ENCODE measurements around the gene ENTPD8.
"Not testable (repeated sequence)": the region's sequence is repeated elsewhere in the genome, so short reads cannot be mapped to it uniquely, and the experiment has no call there.

ENTPD8 gene

GRCh38 chr9:137428841-137429545 is 12.2 kb downstream of the ENTPD8 start:
- no peak for DNase-seq

- no peak for DNase-seq
These were observed 12.9 kb downstream of the ENTPD8 start for GRCh38 chr9:137428311-137428630.

DNA sequence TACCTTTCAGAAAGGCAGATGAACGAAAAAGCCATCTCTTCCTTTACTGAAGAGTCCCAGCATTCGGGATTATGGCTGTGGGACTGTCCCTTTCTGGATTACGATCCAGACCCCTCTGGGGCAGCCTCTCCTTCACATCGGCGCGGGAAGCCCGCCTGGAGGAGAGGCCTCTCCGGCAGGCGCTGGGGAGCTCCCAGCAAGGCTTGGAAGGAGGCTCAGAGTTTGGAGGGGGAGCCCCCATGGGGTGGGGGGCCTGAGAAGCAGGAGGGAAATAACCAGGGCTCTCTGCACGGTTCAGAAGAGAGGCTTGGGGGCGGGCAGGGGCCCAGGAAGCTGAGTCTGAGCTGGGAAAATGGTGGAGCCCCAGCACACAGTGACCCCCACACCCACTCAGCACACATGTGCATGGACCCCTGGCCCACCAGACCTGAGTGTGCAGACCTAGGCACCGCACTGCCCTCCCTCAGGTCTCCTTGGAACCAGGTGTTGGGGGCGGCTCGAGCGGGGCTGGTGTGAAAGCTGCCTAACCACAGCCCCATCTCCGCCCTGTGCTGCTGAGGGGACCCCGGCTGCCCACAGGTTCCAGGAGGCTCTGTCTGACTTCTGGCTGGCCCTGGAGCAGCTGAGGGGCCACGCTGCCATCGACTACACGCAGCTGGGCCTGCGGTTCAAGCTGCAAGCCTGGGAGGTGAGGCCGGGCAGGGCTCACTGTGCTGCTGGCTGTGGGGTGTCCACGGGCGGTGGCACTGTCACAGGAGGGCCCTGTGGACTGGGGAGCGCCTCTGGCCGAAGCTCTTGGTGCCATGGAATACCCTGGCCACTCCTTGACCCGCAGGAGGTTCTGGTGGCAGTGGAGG is 13.5 kb downstream of the ENTPD8 start:
- no peak for DNase-seq

GRCh38 chr9:137426018-137426681 is 15.0 kb downstream of the ENTPD8 start:
- DNase-seq: no peak

- no peak for DNase-seq
These were observed 17.5 kb downstream of the ENTPD8 start for GRCh38 chr9:137423514-137424291.

GRCh38 chr9:137422604-137423513 is 18.3 kb downstream of the ENTPD8 start, which contains the start of the genes EXD3 and NOXA1:
TSS of gene EXD3 (minus strand) at chr9:137423162. CDS start at chr9:137395357, 27,805 bp downstream.
TSS of gene NOXA1 (plus strand) at chr9:137423393. CDS start at chr9:137423530, 137 bp downstream.
- peak; percentile 90 for DNase-seq

DNA sequence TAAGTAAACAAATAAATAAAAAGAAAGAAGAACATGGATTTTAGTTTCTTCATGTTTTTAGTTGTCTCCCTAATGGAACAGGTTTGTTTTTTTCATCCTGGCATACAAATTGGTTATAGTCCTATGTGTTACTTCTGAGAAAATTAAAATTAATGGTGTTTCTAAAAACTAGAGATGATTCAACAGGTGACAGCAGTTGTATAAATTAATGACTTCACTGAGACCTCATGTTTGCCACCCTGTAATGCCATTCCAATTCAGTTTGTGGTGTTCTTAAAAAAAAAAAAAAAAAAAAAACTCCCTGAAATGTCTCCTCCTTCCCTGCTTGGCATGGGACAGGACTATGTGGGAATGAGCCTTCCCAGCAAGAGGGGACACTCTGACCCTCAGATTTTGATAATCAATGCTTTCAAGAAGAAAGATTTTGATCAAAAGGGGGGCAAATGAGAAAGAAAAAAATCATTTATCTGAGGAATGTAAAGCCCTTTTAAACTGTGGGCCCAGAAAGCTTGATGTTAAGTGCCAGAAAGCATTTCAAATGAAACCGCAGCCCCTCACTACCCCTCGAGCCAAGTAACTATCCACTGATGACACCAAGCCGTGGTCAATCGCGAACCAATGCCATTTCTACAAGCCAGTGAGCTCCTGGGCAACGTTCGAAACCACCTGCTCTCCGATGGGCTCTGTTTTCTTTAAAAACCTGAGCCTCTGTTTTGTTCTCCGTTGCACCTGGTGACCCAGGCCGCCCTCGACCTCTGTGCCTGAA is 19.1 kb downstream of the ENTPD8 start:
- no peak for DNase-seq

DNA sequence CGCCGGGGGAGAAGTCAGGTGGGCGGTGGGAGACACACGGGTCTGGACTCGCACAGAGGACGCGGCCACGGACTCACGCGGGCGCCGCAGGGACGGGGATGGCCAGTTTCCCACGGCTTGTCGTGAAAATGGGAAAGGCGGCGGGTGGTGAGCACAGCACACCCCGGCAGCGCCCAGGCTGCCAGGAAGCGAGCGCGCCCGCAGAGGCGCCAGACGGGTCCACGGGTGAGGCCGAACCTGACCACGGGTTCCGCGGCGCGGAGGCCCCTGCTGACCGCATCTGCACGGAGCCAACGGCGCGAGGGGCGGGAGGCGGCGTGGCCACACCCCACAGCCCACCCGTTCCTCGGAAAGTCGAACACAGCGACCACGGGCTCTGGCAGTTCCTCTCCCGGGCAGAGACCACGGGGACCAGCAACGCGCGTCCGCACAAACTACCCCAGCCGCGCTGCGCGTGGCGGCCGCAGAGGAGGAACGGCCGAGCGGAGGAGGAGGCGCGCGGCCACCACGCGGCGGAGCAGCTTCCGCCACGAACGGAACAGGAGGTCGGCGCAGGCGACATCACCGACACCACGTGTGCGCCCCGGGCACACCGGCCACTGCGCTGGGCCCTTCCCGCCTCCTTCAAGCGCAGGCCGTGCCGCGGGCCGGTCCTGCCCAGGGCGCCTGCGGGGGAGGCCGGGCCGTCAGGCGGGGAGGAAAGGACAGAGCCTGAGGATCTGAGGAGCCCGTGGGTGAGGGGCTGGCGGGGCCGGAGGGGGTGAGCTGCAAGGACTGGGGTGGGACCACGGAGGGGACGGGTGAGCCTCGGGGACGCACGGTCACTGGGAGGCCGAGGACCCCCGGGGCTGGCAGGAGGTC is 23.8 kb downstream of the ENTPD8 start:
- no peak for DNase-seq

- DNase-seq: no peak
These were observed 24.5 kb downstream of the ENTPD8 start for GRCh38 chr9:137416563-137417151.

- no peak for DNase-seq
These were observed 25.1 kb downstream of the ENTPD8 start for GRCh38 chr9:137416006-137416562.

- no peak for DNase-seq
These were observed 25.7 kb downstream of the ENTPD8 start for GRCh38 chr9:137415451-137415850.

- DNase-seq: no peak
These were observed 28.7 kb downstream of the ENTPD8 start for GRCh38 chr9:137412431-137412830.

- DNase-seq: no peak
These were observed 29.3 kb downstream of the ENTPD8 start for GRCh38 chr9:137411645-137412380.

DNA sequence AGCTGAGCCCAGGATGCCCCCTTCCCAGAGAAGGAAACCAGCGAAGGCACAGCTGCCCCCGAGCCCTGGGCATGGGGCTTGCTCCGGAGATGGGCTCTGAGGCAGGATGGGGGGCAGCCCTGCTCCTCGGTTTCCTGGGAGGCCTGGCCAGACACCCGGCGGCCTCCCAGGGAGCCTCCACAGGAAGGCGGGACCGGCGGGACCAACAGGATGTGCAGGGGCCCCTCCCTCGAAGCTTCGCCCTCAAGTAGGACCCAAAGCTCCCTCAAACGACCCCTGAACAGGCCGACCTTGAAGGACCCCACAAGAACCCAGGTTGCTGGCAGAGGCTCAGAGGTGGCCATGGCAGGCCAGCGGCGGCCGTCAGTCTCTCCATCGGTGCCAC is 29.9 kb downstream of the ENTPD8 start:
- no peak for DNase-seq

GRCh38 chr9:137410891-137411249 is 30.3 kb downstream of the ENTPD8 start:
- no peak for DNase-seq

GRCh38 chr9:137410236-137410890 is 30.8 kb downstream of the ENTPD8 start:
- not testable (repeated sequence) for DNase-seq

GRCh38 chr9:137409515-137409914 is 31.6 kb downstream of the ENTPD8 start:
- DNase-seq: no peak
